NCI-H774 (cell line): ENCODE data around the gene PCAT7.

Source experiments
- DNase-seq: peaks from one replicate; lab custom pipeline; 2025; lab: John Stamatoyannopoulos, UW

PCAT7 gene

GRCh38 chr9:94603259-94604160 lies 48.6 kb downstream of the PCAT7 start:
- DNase-seq = peak; percentile 44

GRCh38 chr9:94606646-94607422 lies 52.0 kb downstream of the PCAT7 start:
- DNase-seq = no peak

DNA sequence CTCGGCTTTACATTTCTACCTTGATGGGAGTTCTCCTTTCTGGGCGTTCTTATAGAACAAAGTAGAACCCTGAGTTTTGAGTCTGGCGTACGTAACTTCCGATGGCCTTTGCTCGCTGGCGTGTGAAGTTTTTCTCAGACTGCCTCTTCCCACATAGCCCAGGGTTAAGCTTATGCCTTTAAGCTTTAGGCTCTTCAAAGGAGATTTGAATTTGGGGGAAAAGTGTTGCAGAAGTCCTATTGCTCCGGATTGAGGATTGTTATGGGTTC lies 52.5 kb downstream of the PCAT7 start:
- no peak for DNase-seq

GRCh38 chr9:94610181-94610606 lies 55.3 kb downstream of the PCAT7 start:
- DNase-seq = no peak

DNA sequence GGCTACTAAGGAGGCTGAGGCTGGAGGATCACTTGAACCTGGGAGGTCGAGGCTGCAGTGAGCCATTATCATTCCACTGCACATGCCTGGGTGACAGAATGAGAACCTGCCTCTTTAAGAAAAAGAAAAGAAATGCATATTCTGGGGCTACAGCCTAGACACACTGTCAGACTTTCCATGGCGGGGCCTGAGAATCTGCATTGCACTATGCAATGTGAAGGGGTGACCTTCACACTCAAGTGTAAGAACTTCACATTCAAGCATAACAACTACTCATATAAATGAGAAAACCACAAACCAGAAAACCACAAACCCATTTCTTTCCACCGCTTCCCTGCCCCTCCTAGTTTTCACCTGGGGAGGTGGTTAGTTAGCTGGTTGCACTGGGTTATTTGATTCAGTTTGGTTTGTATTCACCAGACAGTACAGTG lies 56.8 kb downstream of the PCAT7 start:
- no peak for DNase-seq

DNA sequence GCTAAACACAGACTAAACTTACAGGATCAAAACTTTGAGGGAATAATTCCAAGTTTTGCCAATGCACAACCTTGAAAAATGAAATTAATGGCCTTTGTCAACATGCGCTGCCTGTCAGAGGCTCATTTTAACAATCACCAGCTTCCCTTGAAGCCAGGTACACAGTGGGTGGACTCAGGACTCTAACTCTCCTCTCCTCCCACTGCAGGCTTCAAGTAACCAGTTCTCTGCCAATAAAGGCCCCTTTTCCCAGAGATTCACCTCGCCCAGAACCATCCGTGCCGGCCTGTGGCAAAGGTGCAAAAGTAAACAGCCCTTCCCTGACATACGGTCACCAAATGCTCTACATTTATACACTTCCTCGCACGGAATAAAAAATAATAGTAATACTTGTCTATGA lies 57.2 kb downstream of the PCAT7 start:
- no peak for DNase-seq

DNA sequence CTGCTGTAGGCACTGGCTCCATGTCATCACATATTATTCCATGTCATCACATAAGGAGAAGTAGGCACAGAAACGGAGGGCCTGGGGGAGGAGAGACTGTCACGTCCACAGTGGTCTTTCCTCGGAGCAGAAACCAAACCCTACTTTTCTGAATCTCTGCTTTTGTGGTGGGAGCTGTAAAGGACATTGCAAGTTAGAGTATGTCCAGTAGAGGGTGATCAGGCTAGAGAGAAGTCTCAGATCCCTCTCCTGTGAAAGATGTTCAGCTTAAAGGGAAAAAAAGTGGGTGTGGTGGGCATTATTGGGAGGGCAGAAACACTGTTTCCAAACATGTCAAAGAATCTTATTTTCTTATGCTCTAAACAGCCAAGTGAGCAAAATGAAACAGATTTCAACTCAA lies 58.1 kb downstream of the PCAT7 start:
- DNase-seq = no peak

- no peak for DNase-seq
Observed at GRCh38 chr9:94619026-94619425, 64.1 kb downstream of the PCAT7 start.
